Lower lobe of right lung (tissue), 2 donors: ENCODE results near the gene KRTAP10-3. TPM values are rescaled to one million over a fixed set of nuclear protein-coding genes. Genes with fewer than 3 reads are reported as not detected.

Source experiments
- ATAC-seq, 2 donors: fragments of 200-7000 bp; cut with Tn5 transposase; one replicate each; pipeline ENCODE4 v1.9.1; 2020 to 2022; ENCODE audit warnings: mild to moderate bottlenecking in 2 of 2, moderate library complexity in 2 of 2
- DNase-seq: peaks from one replicate; pipeline ENCODE4 v3.0.0-alpha.2; 2020
- H3K27ac ChIP-seq: fragments of 200-600 bp; one replicate; pipeline ENCODE4 v1.8.0; 2022
- H3K27me3 ChIP-seq: fragments of 200-600 bp; one replicate; pipeline ENCODE4 v1.8.0; 2022; ENCODE audit warnings: low read depth
- H3K36me3 ChIP-seq: fragments of 200-600 bp; one replicate; pipeline ENCODE4 v1.8.0; 2022; ENCODE audit warnings: mild to moderate bottlenecking
- H3K4me1 ChIP-seq: fragments of 200-600 bp; one replicate; pipeline ENCODE4 v1.8.0; 2022
- H3K4me3 ChIP-seq: fragments of 200-600 bp; one replicate; pipeline ENCODE4 v1.8.0; 2022; ENCODE audit warnings: mild to moderate bottlenecking
- H3K9me3 ChIP-seq: fragments of 200-600 bp; one replicate; pipeline ENCODE4 v1.8.0; 2022
- CTCF ChIP-seq: fragments of 200-600 bp; IDR thresholded peaks from one replicate; pipeline ENCODE4 v1.8.0; 2022; ENCODE audit warnings: antibody characterized with exemption, mild to moderate bottlenecking
- intact Hi-C: fragments of 100-400 bp; cut with DNase I; formaldehyde crosslinking; loops from one replicate; pipeline ENCODE4 v1.11.0; 2022
- total RNA-seq: library from RNA; stranded (reverse); fragmentation: NEBNext Ultra II Directional; extraction: Animal tissue kit (Norgen Biotek cat#: 25700); gene quantifications from one replicate; pipeline ENCODE4 v1.2.1, GENCODE V29; 2021
- donor health status: DM: no; HTN: yes; CAD: no; lungs with severe emphysema.

KRTAP10-3 gene
- total RNA-seq, 1 donor from 2014 or later, result not detected

- DNase-seq (peak; percentile 24), ATAC-seq (no peak)
- Histone ChIP-seq H3K9me3 (no peaks in the 10 kb centered on the region), H3K36me3 (no peaks in the 10 kb centered on the region), H3K27ac (no peak overlapping the region), H3K4me3 (no peak overlapping the region), H3K4me1 (no peaks in the 10 kb centered on the region), H3K27me3 (no peaks in the 10 kb centered on the region)
- intact Hi-C loops, result no loop called here
- TF ChIP-seq CTCF, result no peak
These were observed 32.2 kb downstream of the KRTAP10-3 start for GRCh38 chr21:44526096-44526997.

DNA sequence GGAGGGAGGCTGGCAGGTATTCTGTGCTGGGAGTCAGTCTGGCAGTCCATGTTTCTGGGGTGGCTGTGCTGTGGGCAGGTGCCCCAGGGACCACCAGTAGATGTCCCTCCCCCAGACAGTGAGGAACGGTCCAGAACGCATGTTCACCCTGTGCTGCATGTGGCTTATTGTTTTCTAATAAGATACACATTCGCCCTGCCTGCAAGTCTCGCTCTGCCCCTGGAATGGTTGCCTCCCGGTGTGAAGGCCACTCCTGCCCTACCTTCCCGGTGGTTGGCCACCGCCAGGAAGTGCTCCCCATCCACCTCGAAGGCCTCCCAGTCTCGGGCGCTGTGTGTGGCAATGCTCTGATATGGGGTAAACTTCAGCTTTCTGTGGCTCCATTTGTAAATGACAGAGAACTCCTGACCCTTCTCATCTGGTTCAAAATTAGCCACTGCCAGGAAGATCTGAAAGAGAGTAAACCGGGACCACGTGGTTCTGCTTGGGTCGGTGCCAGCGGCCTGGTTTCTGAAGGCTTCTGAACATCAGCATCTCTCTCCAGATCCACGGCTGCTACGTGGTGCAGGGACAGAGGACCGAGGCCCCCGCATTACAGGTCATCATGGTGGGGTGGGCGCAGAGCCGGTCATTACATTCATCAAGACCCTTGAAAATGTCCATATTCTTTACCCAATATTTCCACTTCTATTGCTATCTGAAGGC, 33.1 kb downstream of the KRTAP10-3 start:
- H3K27me3 ChIP-seq, result no peaks in the 10 kb centered on the region

GRCh38 chr21:44524414-44525371, 33.9 kb downstream of the KRTAP10-3 start:
- no peaks in the 10 kb centered on the region for H3K36me3 ChIP-seq
- H3K27me3 ChIP-seq, result peaks cover 3% of the 10 kb centered on the region
- no peaks in the 10 kb centered on the region for H3K4me1 ChIP-seq
- DNase-seq, result no peak
- H3K27ac ChIP-seq, result no peak overlapping the region
- no peak for TF ChIP-seq CTCF
- no peak overlapping the region for H3K4me3 ChIP-seq
- intact Hi-C loops, result no loop called here
- no peak for ATAC-seq
- H3K9me3 ChIP-seq, result no peaks in the 10 kb centered on the region

More for the DNA sequence above, 33.1 kb downstream of the KRTAP10-3 start:
- Histone ChIP-seq H3K36me3 (no peaks in the 10 kb centered on the region), H3K4me3 (no peak overlapping the region), H3K4me1 (no peaks in the 10 kb centered on the region), H3K27ac (no peak overlapping the region), H3K9me3 (no peaks in the 10 kb centered on the region)
- no peak for TF ChIP-seq CTCF
- intact Hi-C loops, result no loop called here
- no peak for ATAC-seq
- no peak for DNase-seq

GRCh38 chr21:44523567-44524413, 34.8 kb downstream of the KRTAP10-3 start:
- H3K27me3 ChIP-seq, result peaks cover 8% of the 10 kb centered on the region
- TF ChIP-seq CTCF, result no peak
- intact Hi-C loops, result no loop called here
- no peak overlapping the region for H3K4me3 ChIP-seq
- H3K9me3 ChIP-seq, result no peaks in the 10 kb centered on the region
- DNase-seq, result no peak
- H3K36me3 ChIP-seq, result no peaks in the 10 kb centered on the region
- H3K4me1 ChIP-seq, result no peaks in the 10 kb centered on the region
- H3K27ac ChIP-seq, result no peak overlapping the region
- no peak for ATAC-seq
